CD14-positive monocyte (primary cell): ENCODE measurements around the gene DPP8. TPM values are rescaled to one million over a fixed set of nuclear protein-coding genes. Genes with fewer than 3 reads are reported as not detected.

ENCODE experiments used
- DNase-seq, 3 donors: peaks; one replicate each; pipeline ENCODE4 v3.0.0-alpha.2; 2011 to 2022
- H2AFZ ChIP-seq: 2 replicates; pipeline ENCODE4 v1.6.0; 2012; ENCODE audit warnings: mild to moderate bottlenecking, low read depth, low read length, inconsistent platforms; ENCODE audit not compliant: insufficient read depth, poor library complexity, severe bottlenecking
- H3K27ac ChIP-seq, 2 donors: 1 replicate in 1 of 2; 2 replicates in 1 of 2; pipeline ENCODE4 v1.5.1; 2012 to 2013; ENCODE audit warnings: low read length in 2 of 2, control low read depth in 1 of 2, inconsistent platforms in 1 of 2, low read depth in 1 of 2, mild to moderate bottlenecking in 1 of 2
- H3K27me3 ChIP-seq, 2 donors: one replicate each; pipeline versions ENCODE4 v1.6.0 to v1.6.1; 2011 to 2013; ENCODE audit warnings: low read length in 2 of 2; ENCODE audit not compliant: control insufficient read depth in 2 of 2, insufficient read depth in 2 of 2
- H3K36me3 ChIP-seq, 2 donors: replicated peaks in 1 of 2; 1 replicate in 1 of 2; 2 replicates in 1 of 2; pipeline versions ENCODE4 v1.5.1 to v1.6.1; 2012 to 2013; ENCODE audit warnings: low read length in 2 of 2, control low read depth in 1 of 2, inconsistent platforms in 1 of 2, mild to moderate bottlenecking in 1 of 2; ENCODE audit not compliant: insufficient read depth in 2 of 2, control insufficient read depth in 1 of 2
- H3K4me1 ChIP-seq, 2 donors: 1 replicate in 1 of 2; 2 replicates in 1 of 2; pipeline versions ENCODE4 v1.5.1 to v1.6.1; 2012 to 2013; ENCODE audit warnings: low read length in 2 of 2, control low read depth in 1 of 2, inconsistent platforms in 1 of 2, mild to moderate bottlenecking in 1 of 2, moderate library complexity in 1 of 2; ENCODE audit not compliant: insufficient read depth in 2 of 2, control insufficient read depth in 1 of 2
- H3K4me2 ChIP-seq: replicated peaks from 2 replicates; pipeline ENCODE3; 2012; ENCODE audit warnings: low read length, moderate library complexity, mild to moderate bottlenecking; ENCODE audit not compliant: poor library complexity, severe bottlenecking; ENCODE audit errors: extremely low read depth
- H3K4me3 ChIP-seq, 3 experiments: fragments of 200-600 bp in 1 of 3; sonication (generic) in 1 of 3; replicated peaks in 1 of 3; 1 replicate in 2 of 3; 2 replicates in 1 of 3; pipeline ENCODE4 v1.5.1; 2011 to 2013; ENCODE audit warnings: low read length in 3 of 3, mild to moderate bottlenecking in 3 of 3, control low read depth in 2 of 3, low read depth in 2 of 3, inconsistent platforms in 1 of 3, moderate library complexity in 1 of 3
- H3K79me2 ChIP-seq: 2 replicates; pipeline ENCODE4 v1.6.0; 2012; ENCODE audit warnings: mild to moderate bottlenecking, control low read depth, inconsistent platforms, low read length, moderate library complexity; ENCODE audit not compliant: insufficient read depth
- H3K9ac ChIP-seq: 2 replicates; pipeline ENCODE4 v1.6.0; 2017; ENCODE audit warnings: low read length, mild to moderate bottlenecking; ENCODE audit not compliant: insufficient read depth, poor library complexity, severe bottlenecking
- H3K9me3 ChIP-seq, 2 donors: replicated peaks in 1 of 2; 1 replicate in 1 of 2; 2 replicates in 1 of 2; pipeline versions ENCODE4 v1.5.1 to v1.6.1; 2012 to 2013; ENCODE audit warnings: low read length in 2 of 2, control low read depth in 1 of 2; ENCODE audit not compliant: control insufficient read depth in 1 of 2, insufficient read depth in 1 of 2
- H4K20me1 ChIP-seq: 2 replicates; pipeline ENCODE4 v1.6.0; 2012; ENCODE audit warnings: mild to moderate bottlenecking, low read length, control low read depth, moderate library complexity; ENCODE audit not compliant: insufficient read depth
- H3K27ac Mint-ChIP-seq, 7 donors: one replicate each; pipeline ENCODE4 v1.8.0; 2020; ENCODE audit warnings: mild to moderate bottlenecking in 7 of 7, mixed read lengths in 7 of 7, moderate library complexity in 6 of 7, inconsistent platforms in 2 of 7
- H3K27me3 Mint-ChIP-seq, 3 donors: one replicate each; pipeline ENCODE4 v1.8.0; 2021 to 2022; ENCODE audit warnings: low read depth in 3 of 3, mild to moderate bottlenecking in 3 of 3, mixed read lengths in 3 of 3, moderate library complexity in 3 of 3, inconsistent platforms in 1 of 3
- H3K36me3 Mint-ChIP-seq, 2 donors: one replicate each; pipeline ENCODE4 v1.8.0; 2020; ENCODE audit warnings: mixed read lengths in 2 of 2, inconsistent platforms in 1 of 2, mild to moderate bottlenecking in 1 of 2
- H3K4me1 Mint-ChIP-seq: one replicate; pipeline ENCODE4 v1.8.0; 2020; ENCODE audit warnings: mild to moderate bottlenecking, mixed read lengths
- H3K4me3 Mint-ChIP-seq, 2 donors: one replicate each; pipeline ENCODE4 v1.8.0; 2020; ENCODE audit warnings: mild to moderate bottlenecking in 2 of 2, mixed read lengths in 2 of 2, moderate library complexity in 1 of 2
- H3K9me3 Mint-ChIP-seq, 7 donors: one replicate each; pipeline ENCODE4 v1.8.0; 2020 to 2022; ENCODE audit warnings: mixed read lengths in 7 of 7, mild to moderate bottlenecking in 6 of 7, moderate library complexity in 6 of 7, inconsistent platforms in 2 of 7
- WGBS: methylation state at CpG from one replicate; pipeline ENCODE4 v1.1.5; 2013; ENCODE audit warnings: missing lambda C conversion rate; ENCODE audit not compliant: insufficient coverage; 5-methylcytosine and 5-hydroxymethylcytosine counted together
- intact Hi-C, 2 donors: fragments of 100-400 bp; cut with micrococcal nuclease; formaldehyde crosslinking; loops; one replicate each; pipeline versions ENCODE4 v1.15.0 to v1.15.1; 2023
- polyA plus RNA-seq, 3 donors: library from polyadenylated mRNA; depleted of rRNA in 1 of 3; unstranded in 2 of 3; stranded (reverse) in 1 of 3; fragments of 300-500 nt in 2 of 3; fragments of >200 nt in 1 of 3; fragmentation: Illumina TruSeq in 2 of 3; gene quantifications; 1 replicate in 2 of 3; 2 replicates in 1 of 3; pipeline ENCODE4 v1.2.3, GENCODE V29; 2012 to 2021
- TF ChIP-seq, protein P1 (sequence below): fragments of 200-600 bp; IDR thresholded peaks from one replicate; pipeline ENCODE4 v1.8.0; 2022; ENCODE audit warnings: antibody characterized with exemption, mild to moderate bottlenecking

Gene DPP8
- polyA plus RNA-seq, 3 donors, result 18.3 to 48.3 (median 38.7) TPM

DNA sequence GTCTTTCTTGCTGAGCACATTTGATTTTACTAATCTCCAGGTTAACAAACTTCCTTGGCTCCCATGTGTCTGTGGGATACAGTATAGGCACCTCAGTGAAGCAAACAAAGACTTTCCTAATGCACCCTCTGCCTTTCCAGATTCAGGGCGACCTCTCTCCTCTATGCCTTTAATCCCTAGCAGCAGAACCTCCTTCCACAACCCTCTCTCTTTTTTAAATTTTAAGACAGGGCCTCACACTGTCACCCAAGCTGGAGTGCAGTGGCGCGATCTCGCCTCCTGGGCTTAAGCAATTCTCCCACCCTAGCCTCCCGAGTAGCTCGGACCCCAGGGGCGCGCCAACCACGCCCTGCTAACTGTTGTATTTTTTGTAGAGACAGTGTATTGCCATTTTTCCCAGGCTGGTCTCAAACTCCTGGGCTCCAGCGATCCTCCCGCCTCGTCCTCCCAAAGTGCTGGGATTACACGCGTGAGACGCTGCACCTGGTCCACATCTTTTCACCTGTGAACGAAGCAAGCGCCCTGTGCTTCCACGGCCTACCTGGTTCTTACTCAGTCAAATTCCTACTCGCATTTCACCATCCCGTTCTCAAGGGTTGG is 11.1 kb upstream of the DPP8 start:
- Histone ChIP-seq H3K9me3 (no peaks in the 10 kb centered on the region), H3K27ac (no peak overlapping the region), H3K9ac (no peak overlapping the region), H3K4me1 (peaks cover 9 to 16% of the 10 kb centered on the region in 2 donors), H3K36me3 (no peaks in the 10 kb centered on the region), H3K4me2 (no peak overlapping the region), H2AFZ (no peak overlapping the region), H3K4me3 (no peak overlapping the region), H3K27me3 (no peaks in the 10 kb centered on the region), H4K20me1 (no peaks in the 10 kb centered on the region), H3K79me2 (peaks cover 27% of the 10 kb centered on the region)
- peaks cover 0 to 10% (median 1%) of the 10 kb centered on the region in 3 donors for H3K27me3 Mint-ChIP-seq
- no peaks in the 10 kb centered on the region for H3K9me3 Mint-ChIP-seq
- TF ChIP-seq, protein P1, sequence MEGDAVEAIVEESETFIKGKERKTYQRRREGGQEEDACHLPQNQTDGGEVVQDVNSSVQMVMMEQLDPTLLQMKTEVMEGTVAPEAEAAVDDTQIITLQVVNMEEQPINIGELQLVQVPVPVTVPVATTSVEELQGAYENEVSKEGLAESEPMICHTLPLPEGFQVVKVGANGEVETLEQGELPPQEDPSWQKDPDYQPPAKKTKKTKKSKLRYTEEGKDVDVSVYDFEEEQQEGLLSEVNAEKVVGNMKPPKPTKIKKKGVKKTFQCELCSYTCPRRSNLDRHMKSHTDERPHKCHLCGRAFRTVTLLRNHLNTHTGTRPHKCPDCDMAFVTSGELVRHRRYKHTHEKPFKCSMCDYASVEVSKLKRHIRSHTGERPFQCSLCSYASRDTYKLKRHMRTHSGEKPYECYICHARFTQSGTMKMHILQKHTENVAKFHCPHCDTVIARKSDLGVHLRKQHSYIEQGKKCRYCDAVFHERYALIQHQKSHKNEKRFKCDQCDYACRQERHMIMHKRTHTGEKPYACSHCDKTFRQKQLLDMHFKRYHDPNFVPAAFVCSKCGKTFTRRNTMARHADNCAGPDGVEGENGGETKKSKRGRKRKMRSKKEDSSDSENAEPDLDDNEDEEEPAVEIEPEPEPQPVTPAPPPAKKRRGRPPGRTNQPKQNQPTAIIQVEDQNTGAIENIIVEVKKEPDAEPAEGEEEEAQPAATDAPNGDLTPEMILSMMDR, result no peak
- DNase-seq, result no peak
- no peaks in the 10 kb centered on the region for H3K36me3 Mint-ChIP-seq
- no peak overlapping the region for H3K4me3 Mint-ChIP-seq
- H3K27ac Mint-ChIP-seq, result no peak overlapping the region
- peaks cover 8% of the 10 kb centered on the region for H3K4me1 Mint-ChIP-seq
- 99% methylated on average over 15 of the region's 20 CpGs for WGBS
- intact Hi-C loops, result no loop called here

DNA sequence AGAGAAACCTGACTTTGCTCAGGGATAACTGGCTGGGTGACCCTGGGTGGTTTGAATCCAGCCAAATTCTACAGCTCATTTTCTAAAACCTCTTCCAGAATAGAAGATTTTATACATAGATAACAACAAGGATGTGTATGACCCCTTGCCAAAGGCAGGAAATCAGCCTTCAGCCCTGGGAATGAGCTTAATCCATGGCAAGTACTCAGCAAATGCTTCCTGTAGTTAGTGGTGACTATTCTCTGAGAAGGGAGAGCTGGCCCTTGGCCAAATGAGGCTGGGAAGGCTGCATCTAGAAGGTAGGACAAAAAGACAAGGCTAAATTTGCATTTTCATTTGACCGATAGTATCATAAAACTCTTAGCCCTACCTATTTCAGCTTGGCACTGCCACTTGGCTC is 8.1 kb upstream of the DPP8 start:
- Histone ChIP-seq H3K4me2 (no peak overlapping the region), H3K36me3 (no peaks in the 10 kb centered on the region), H3K9me3 (no peaks in the 10 kb centered on the region), H3K4me3 (no peak overlapping the region), H3K4me1 (peaks cover 5 to 10% of the 10 kb centered on the region in 2 donors), H3K27me3 (no peaks in the 10 kb centered on the region), H2AFZ (no peak overlapping the region), H4K20me1 (no peaks in the 10 kb centered on the region), H3K27ac (no peak overlapping the region), H3K9ac (no peak overlapping the region), H3K79me2 (peaks cover 4% of the 10 kb centered on the region)
- peaks cover 5% of the 10 kb centered on the region for H3K4me1 Mint-ChIP-seq
- no peak overlapping the region for H3K4me3 Mint-ChIP-seq
- TF ChIP-seq, protein P1, result no peak
- no peaks in the 10 kb centered on the region for H3K9me3 Mint-ChIP-seq
- no CpG with 5 or more reads among the region's 1 CpG for WGBS
- H3K27ac Mint-ChIP-seq, result no peak overlapping the region
- no peak for DNase-seq
- peaks cover 0 to 10% (median 1%) of the 10 kb centered on the region in 3 donors for H3K27me3 Mint-ChIP-seq
- no peaks in the 10 kb centered on the region for H3K36me3 Mint-ChIP-seq
- intact Hi-C loops, result no loop called here
